ENCODE measurements around the gene NGEF. TPM values are rescaled to one million over a fixed set of nuclear protein-coding genes. Genes with fewer than 3 reads are reported as not detected.
"Not testable (repeated sequence)": the region's sequence is repeated elsewhere in the genome, so short reads cannot be mapped to it uniquely, and the experiment has no call there.

Gene NGEF
- total RNA-seq, 1 donor from 2014 or later, result not detected

- intact Hi-C loops (cut with micrococcal nuclease), result no loop called here
Observed at GRCh38 chr2:233023007-233023760, 10.1 kb upstream of the NGEF start.

- intact Hi-C loops (cut with micrococcal nuclease), result no loop called here
Observed at GRCh38 chr2:233022561-233022960, 9.5 kb upstream of the NGEF start.

- intact Hi-C loops (cut with micrococcal nuclease), result no loop called here
Observed at GRCh38 chr2:233021771-233022170, 8.7 kb upstream of the NGEF start.

- intact Hi-C loops (cut with micrococcal nuclease), result no loop called here
Observed at GRCh38 chr2:233020454-233020853, 7.4 kb upstream of the NGEF start.

GRCh38 chr2:233019610-233020009, 6.6 kb upstream of the NGEF start:
- intact Hi-C loops (cut with micrococcal nuclease), result not testable (repeated sequence)

GRCh38 chr2:233017947-233018346, 4.9 kb upstream of the NGEF start:
- intact Hi-C loops (cut with micrococcal nuclease), result no loop called here

- intact Hi-C loops (cut with micrococcal nuclease), result no loop called here
Observed at GRCh38 chr2:233015019-233015645, 2.1 kb upstream of the NGEF start.

- intact Hi-C loops (cut with micrococcal nuclease), result no loop called here
Observed at GRCh38 chr2:233013650-233014049, 594 bp upstream of the NGEF start.

- intact Hi-C loops (cut with micrococcal nuclease), result no loop called here
Observed at GRCh38 chr2:233012301-233012971, 620 bp downstream of the NGEF start.

- intact Hi-C loops (cut with micrococcal nuclease), result no loop called here
Observed at GRCh38 chr2:233011702-233012131, 1.3 kb downstream of the NGEF start.

GRCh38 chr2:233011268-233011650, 1.8 kb downstream of the NGEF start:
- intact Hi-C loops (cut with micrococcal nuclease), result no loop called here

- intact Hi-C loops (cut with micrococcal nuclease), result no loop called here
Observed at GRCh38 chr2:233010569-233011267, 2.3 kb downstream of the NGEF start.

- intact Hi-C loops (cut with micrococcal nuclease), result no loop called here
Observed at GRCh38 chr2:233009661-233010060, 3.4 kb downstream of the NGEF start.

GRCh38 chr2:233007739-233008138, 5.3 kb downstream of the NGEF start:
- intact Hi-C loops (cut with micrococcal nuclease), result no loop called here

GRCh38 chr2:233007270-233007669, 5.8 kb downstream of the NGEF start:
- intact Hi-C loops (cut with micrococcal nuclease), result no loop called here

GRCh38 chr2:233006648-233007047, 6.4 kb downstream of the NGEF start:
- intact Hi-C loops (cut with micrococcal nuclease), result no loop called here

- intact Hi-C loops (cut with micrococcal nuclease), result no loop called here
Observed at GRCh38 chr2:233005096-233005495, 8.0 kb downstream of the NGEF start.

GRCh38 chr2:233003658-233004555, 9.1 kb downstream of the NGEF start:
- intact Hi-C loops (cut with micrococcal nuclease), result no loop called here

- intact Hi-C loops (cut with micrococcal nuclease), result no loop called here
Observed at GRCh38 chr2:233002829-233003657, 10.0 kb downstream of the NGEF start.

Data from T-helper 2 cell treated with Interferon-gamma antibody and Interleukin-4, amounts not matched to agents 100 ng/mL and 5 ng/mL, for 36 hours (primary cell).